Stimulated activated CD8-positive, alpha-beta memory T cell treated with anti-CD3 and anti-CD28 coated beads, Interleukin-15, amount 100 ng/mL, for 48 hours (primary cell): Measurements from ENCODE around the gene MTF1.
A peak's percentile ranks its signal among the peaks of the same experiment; 100 is the strongest.

Experiments used
- DNase-seq, 2 donors: peaks; one replicate each; pipeline ENCODE4 v3.0.0-alpha.2; 2020; ENCODE audit warnings: low read depth in 2 of 2

The MTF1 gene

DNA sequence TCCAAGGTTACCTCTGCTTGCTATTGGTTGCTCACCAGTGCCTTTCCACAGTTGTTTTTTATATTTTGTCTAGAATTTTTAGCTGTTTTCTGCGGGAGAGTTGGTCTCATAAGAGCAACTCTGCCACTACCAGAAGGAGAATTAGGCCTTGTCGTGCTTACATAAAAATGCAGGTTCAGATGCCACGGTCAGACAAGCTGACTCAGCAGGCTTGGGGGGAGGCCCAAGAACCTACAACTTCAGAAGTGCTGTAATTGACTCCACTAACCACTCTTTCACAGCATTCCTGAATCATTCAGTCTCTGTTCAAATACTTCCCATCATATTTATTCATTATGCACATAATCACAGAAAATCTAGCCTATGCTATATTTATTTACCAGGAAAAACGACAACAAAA lies 28.3 kb downstream of the MTF1 start:
- no peak for DNase-seq

DNA sequence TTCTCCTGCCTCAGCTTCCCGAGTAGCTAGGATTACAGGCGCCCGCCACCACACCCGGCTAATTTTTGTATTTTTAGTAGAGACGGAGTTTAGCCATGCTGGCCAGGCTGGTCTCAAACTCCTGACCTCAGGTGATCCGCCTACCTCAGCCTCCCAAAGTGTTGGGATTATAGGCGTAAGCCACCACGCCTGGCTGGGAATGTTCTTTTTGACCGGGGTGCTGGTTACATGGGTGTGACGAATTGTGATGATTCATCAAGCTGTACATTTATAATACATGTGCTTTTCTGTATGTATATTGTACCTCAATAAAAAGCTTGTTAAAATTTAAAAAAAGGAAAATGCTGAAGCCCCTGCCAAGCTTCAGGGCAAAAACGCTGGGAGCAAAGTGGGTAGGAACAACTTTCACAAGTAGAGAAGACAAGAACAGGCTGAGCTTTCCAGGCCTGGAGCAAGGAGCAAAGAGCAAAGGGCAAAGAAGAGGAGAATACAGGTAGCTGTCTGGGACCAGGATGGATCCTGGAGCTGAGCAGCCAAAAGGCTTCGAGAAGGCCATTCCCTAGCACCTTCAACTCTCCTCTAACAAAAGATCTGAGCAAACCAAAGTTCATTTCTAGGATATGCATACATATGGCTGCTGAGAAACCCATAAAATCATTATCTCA lies 30.9 kb downstream of the MTF1 start:
- DNase-seq, result no peak

- DNase-seq, result no peak
Observed at GRCh38 chr1:37825506-37825905, 33.9 kb downstream of the MTF1 start.

DNA sequence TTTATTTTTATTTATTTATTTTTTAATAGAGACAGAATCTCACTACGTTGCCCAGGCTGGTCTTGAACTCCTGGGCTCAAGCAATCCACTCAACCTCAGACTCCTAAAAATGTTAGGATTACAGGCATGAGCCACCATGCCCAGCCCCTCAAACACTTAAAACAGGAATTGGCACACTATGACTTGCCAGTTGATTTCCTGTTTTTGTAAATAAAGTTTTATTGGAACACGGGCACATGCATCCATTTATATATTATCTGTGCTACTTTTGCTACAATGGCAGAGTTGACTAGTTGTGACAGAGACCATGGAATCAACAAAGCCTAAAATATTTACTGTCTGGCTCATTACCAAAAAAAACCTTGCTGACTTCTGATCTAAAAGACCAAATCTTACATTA lies 35.4 kb downstream of the MTF1 start:
- no peak for DNase-seq

GRCh38 chr1:37822906-37823815 lies 36.2 kb downstream of the MTF1 start:
- DNase-seq, result peak in 1 of 2 donors; percentile 5

DNA sequence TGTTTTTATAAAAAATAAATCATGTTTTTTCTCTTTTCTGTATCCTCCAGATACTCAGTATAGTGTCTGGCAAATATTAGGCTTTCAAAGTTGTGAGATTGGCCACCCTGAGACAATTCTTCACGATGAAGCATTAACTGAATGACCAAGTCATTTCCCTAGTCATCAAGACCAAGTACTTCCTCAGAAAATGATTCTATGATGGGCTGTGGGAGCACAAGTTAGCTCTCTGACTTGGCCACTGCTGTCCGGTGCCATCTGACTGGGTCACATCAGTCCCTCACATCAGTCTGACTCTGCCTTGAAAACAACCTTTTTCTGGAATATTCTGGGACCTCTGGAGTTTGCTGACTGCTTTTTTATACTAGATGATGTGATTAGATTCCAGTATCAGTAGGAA lies 37.9 kb downstream of the MTF1 start:
- no peak for DNase-seq

DNA sequence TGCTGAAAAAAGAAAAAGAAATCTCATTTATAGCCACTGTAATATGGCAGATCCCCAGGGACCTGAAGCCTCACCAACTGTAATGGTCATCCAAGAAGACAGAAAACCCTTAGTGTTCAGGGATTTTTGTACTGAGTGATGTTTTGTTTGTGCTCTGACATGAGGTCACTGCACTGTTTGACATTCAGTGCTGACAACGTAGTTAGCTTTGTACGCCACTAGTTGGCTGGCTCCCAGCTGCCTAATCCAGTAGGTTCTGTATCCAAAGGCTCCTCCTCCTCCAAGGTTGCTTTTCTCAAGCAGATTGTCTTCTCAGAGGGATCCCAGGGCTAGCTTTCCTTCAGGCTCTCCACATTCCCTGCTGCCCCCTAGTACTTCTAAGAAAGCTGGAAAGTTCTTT lies 41.9 kb downstream of the MTF1 start:
- DNase-seq, result no peak

GRCh38 chr1:37814252-37814651 lies 45.1 kb downstream of the MTF1 start:
- DNase-seq, result no peak

DNA sequence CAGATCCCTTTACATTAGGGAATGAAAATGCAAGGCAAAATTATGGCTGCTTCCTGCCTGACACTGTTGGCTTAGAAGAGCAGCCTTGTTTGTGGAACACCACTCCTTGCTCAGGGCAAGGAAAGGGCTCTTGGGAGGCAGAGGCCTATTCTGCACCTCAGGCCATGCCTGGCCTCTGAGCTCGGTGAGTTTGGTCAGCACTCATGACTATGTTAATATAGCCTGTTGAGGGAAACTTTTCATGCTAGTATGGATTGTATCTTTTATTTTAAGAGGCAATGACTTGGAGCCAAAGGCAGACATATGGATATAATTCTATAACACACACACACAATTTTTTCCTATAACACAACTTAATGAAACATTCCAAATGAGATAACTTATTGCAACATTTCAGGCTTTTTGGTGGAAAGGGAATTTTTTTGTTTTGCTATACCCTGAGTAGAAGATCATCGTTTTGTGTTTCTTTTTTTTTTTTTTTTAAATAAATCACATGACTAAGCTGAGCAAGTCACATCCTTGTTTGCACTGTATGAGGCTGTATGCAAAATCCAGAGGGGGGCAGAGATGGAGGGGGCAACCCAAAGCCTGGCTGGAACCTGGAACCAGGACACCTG lies 45.8 kb downstream of the MTF1 start:
- DNase-seq, result no peak

GRCh38 chr1:37811027-37811655 lies 48.3 kb downstream of the MTF1 start:
- peak; percentile 50 to 51 for DNase-seq

- no peak for DNase-seq
Observed at GRCh38 chr1:37809942-37810341, 49.5 kb downstream of the MTF1 start.

GRCh38 chr1:37808369-37809319 lies 50.7 kb downstream of the MTF1 start:
- DNase-seq, result peak; percentile 29 to 37

DNA sequence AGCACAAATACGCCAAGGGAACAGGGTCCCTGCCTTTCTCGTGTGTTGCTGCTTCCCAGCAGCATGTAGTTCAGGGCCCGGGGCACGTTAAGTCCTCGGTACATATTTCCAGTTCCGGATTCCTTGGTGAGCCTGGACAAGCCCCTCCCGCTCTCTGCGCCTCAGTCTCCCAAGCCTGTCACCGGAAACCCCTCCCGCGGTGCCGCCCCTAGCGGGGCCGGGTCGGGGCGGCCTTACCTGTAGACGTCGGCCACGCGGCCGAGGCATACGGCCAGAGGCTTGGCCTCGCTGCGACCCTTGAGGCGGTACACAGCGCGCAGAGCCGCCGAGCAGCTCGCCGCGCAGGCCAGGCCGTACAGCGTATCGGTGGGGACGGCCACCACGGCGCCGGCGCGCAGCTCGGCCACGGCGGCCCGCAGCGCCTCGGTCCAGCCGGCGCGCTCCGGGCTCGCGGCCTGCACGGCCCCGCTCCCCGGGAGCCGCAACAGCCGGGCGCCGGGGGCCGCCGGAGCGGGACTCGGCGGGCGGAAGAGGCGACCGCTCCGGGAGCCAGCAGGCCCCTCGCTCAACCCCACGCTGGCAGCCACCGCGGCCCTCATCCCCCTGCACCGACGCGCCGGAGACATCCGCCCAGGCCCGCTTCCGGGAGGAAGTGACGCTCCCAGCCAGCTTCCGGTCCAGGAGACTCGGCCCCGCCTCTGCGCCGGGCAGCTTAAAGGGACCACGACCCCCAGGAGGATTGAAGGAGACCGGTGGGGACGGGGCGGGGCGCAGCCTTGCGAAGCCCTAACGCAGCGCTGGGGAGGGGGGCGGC lies 51.6 kb downstream of the MTF1 start, which contains the start of the genes C1orf122 and YRDC:
TSS of gene C1orf122 (plus strand) at position 236 of the 814 bp plus-strand sequence. CDS start 615 bp downstream, outside the sequence.
TSS of gene YRDC (minus strand) at position 654 of the 814 bp plus-strand sequence. CDS start at position 626, 28 bp downstream.
- peak; percentile 90 to 93 for DNase-seq

DNA sequence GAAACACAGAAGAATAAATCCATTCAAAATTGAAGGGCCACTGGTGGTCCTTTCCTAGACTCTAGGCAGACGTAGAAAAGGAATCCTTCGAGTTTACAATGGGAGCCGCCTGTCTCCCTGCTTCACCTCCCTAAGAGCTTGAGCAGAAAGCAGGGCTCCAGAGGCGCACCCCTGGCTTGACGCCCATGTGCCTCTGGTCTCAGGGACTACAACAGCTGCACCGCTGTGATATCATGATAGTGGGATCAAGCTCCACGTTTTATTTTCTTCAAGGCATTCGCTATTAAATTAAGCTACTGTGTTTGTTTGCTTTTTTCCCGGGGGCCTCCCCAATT lies 52.2 kb downstream of the MTF1 start:
- no peak for DNase-seq

- DNase-seq, result no peak
Observed at GRCh38 chr1:37802439-37802838, 57.0 kb downstream of the MTF1 start.

GRCh38 chr1:37797750-37798345 lies 61.5 kb downstream of the MTF1 start:
- DNase-seq, result no peak

DNA sequence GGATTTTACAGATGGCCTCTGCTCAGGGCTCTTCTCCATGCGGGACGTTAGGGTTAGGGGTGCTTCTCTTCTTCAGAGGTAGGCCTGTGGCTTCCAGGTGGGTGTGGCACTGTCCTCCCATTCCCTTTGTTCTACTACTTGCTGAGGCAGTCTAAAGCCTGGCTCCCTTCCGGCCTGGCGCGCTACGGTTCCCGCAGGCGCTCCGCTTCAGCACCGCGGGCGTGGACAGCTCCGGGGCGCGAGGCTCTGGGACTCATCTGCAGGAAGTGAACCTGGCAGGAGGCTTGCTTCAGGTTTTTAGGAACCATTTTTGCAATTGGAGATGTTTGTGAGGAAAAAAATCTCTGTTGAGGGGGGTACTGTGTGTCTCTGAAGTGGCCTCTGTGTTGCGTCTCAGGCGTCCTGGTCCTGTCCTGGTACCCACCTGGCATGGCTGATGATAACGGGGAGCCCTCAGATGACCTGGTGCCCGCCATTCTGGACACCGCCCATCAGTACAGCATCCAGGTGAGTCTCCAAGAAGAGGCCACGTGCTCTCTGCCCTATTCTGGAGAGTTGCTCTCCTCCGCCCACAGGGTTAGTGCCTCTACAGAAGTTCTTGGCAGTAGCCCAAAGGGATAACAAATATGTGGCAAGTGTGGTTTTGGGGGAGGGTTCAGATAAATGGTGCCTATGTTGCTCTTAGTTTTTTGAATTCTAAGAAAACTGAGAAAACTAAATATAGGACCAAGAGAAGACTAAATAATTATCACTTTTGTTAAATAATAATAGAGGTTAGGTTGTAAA lies 63.9 kb downstream of the MTF1 start:
- no peak for DNase-seq

- no peak for DNase-seq
Observed at GRCh38 chr1:37794372-37795339, 64.7 kb downstream of the MTF1 start.
